Stimulated activated CD4-positive, alpha-beta T cell treated with anti-CD3 and anti-CD28 coated beads, Interleukin-12 subunit alpha, Interleukin-12 subunit beta, amount 100 ng/mL, for 48 hours (primary cell): ENCODE results near the gene TWIST2.

ENCODE experiments used
- DNase-seq, 3 donors: peaks; one replicate each; pipeline ENCODE4 v3.0.0-alpha.2; 2020; ENCODE audit warnings: low read depth in 2 of 3, low spot score in 1 of 3

TWIST2 gene

DNA sequence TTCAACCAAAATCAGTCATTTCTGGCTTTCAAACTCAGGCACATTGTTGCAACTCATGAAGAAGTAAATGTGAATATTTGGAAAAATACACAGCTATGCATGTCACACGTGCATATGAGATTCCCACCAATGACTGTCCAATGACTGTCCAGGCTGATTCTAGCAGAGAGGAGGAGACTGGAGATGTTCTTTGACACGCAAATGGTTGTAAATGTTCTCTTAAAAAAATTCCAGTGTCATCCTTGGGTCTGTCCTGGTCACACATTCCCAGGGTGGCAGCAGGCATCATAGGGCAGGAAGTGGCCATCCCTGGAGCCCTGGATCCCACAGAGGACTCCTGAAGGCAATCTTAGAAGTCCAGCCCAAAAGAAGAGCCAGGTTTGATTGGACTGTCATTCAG is 40.9 kb downstream of the TWIST2 start:
- no peak for DNase-seq

DNA sequence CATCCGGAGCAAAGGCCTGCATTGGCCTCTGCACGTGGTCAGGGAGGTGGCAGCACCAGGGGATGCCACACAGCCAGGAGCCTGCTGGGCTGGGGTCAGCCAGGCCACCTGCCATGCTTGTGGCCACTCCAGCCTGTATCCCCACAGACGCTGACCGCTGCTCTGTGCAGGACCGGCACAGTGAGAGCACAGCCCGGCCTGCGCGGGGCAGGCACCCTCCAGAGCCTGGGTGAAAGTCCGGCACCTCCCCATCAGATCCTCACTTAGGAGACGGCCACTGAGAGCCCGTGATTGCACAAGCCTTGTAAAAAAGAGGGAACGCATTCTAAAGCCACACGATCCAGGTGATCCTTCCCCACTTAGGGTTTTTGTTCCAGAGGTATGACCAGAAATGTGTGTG is 42.2 kb downstream of the TWIST2 start:
- no peak for DNase-seq

- DNase-seq, result no peak
These were observed 43.0 kb downstream of the TWIST2 start for GRCh38 chr2:238890618-238891456.

DNA sequence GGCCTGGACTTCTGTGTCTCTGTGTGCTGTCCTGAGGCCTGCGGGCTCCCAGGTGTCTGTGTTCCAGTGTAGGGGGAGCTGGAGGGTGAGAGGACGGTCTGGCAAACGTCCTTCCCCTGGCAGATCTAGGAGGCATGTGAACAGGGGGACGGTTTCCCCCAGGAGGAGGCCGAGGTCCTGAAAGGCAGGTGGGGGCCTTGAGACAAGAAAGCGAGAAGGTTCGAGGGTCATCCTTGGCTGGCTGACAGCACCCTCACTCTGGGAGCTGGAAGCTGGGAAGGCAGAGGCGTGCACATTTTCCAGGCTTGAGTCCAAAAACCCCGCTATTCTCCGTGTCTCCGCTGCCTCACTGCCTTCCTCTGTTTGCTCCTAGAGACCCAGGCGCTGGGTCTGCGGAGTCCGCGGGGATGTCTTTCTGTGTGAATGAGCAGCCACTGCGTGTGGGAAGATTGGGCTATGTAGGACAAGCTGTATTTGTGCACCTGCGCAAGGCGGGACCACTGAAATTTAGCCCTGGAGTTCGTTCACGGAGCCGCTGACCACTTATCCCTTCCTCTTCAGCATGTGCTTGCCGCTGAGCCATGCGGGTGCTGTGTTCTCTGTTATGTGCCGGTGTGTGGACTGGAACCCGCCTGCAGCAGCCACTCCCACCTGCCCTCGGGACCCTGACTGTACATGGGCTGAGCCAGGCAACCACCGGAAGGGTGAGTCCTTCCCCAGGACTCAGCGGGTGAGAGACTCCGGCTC is 43.7 kb downstream of the TWIST2 start:
- no peak for DNase-seq

- DNase-seq, result no peak
These were observed 44.3 kb downstream of the TWIST2 start for GRCh38 chr2:238892204-238892500.

DNA sequence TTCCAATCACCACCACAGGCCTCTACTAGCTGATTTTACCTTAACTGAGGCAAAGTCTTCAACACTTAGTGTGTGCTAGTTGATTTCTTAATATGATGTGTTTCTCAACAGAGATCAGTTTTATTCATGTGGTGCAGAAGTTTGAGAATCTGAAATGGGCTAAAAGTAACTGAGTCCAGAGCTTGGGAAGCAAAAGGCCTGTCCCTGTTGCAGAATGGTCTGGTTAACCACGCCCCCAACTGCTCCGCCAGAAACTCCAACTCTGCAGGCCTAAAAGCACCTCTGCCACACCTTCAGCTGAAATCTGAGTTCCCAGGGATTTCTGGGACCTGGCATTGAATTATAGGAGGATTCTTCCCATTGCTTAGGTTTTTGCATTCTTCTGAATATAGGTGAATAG is 44.9 kb downstream of the TWIST2 start:
- no peak for DNase-seq

DNA sequence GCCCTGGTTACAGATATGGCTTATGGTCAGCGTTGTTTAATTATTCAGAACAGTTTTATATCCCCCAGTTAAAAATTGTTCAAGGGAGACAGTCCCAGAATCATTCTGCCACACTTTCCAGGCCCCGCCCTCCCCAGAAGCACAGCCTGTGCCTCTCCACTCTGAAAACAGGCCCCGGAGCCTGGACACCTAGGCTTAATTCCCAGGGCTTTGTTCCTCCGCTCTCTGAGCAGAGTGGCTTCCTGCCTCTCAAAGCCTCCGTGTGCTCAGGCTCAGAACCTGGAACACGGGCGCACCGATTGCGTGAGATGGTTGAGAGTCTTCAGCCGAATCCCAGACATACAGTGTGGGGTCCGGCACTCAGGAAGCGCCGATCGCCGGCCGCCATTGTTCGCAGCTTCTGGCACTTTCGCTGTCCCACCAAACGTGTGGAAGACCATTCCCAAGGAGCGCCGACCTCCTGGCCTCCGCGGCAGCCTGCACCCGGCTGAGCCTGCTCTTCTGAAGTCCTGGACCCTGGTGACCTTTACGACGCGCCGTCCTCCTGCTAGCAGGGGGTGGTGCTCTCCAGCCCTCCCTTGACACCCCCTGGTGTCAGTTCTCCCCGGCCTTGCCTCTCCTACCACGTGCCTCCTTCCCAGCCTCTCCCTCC is 45.6 kb downstream of the TWIST2 start:
- no peak for DNase-seq

DNA sequence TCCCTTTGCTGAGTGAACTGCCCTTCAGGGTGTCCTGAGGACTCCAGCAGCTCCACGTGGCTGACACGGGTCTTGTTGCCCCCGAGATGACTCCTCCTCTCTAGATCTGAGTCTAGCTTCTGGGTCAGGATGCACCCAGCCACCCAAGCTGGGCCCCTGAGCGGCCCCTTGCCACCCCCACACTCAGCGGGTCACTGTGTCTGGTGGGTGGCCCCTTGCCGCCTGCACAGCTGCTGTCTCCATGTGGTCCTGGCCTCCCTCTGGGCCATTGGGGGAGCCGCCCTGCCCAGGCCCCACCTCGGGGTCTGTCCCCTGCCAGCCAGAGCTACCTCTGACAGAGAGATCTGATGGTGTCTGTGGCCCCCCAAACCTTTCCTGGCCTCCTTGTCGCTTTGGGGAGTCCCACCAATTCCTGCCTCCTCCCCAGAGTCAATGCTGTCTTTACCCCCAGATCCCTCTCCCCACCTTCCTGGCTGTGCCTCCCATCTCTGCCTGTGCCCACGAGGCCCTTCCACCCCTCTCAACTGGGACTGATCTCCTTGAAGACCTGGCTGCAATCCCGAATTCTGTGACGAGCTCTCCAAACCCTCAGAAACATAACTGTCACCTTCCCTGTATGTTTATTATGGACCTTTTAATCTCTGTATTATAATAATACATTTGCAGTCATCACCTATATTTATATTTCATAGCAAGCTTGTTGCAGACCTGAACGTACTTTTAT is 46.5 kb downstream of the TWIST2 start:
- no peak for DNase-seq

GRCh38 chr2:238894950-238895298 is 47.0 kb downstream of the TWIST2 start:
- DNase-seq, result no peak

DNA sequence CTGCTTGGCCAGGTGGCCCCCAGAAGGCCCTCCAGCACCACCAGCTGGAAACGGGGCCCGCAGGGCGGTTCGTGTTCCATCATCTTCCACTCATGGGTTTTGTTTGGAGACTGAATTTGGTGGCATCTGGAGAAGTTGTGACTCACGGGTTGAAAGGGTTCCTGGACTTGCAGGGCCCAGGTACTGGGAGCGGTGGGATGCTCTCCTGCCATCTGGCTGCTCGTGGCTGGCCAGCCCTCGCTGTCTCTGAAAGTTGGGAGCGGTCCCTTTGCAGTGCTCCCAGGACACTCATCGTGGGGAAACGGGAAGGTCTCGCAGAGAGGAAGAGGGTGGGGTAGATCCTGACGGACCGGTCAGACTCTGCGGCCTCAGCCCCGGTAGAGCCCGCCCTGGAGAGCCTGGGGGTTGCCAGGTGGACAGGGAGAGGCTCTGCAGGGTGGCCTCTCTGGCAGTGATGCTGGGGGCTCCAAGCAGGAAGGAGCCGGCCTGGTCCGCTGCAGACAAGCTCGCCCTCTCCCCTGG is 47.5 kb downstream of the TWIST2 start:
- no peak for DNase-seq

DNA sequence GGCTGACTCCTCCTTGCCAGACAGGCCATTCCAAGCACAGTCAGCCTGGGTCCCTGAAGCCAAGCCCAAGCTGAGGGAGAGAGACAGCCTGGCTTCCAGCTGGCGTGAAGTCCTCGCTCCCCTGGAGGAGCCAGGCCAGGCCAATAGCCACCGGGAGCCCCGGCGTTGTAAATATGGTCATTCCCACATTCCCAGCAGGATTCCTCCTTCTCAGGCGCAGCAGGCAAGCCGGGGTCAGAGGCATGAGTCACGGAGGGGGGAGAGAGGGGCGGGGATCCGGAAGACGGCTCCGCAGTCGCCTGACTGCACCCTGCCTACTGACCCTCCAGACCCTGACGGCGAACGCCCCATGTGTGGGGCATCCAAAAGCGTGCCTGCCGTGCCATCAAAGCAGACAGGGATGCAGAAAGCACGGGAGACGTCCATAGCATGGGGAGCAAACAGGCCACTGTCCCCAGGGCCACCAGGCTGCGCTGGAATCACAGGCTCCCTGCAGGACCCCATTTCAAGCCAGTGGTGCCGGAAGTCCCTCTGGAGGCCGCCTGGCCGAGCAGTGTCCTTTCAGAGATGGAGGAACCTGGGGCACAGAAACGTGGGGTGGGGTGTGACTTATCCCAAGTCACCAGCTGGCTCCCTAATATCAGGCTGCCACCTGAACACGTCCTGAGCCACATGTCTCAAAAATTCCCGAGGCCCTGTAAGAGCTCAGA is 48.2 kb downstream of the TWIST2 start:
- no peak for DNase-seq

DNA sequence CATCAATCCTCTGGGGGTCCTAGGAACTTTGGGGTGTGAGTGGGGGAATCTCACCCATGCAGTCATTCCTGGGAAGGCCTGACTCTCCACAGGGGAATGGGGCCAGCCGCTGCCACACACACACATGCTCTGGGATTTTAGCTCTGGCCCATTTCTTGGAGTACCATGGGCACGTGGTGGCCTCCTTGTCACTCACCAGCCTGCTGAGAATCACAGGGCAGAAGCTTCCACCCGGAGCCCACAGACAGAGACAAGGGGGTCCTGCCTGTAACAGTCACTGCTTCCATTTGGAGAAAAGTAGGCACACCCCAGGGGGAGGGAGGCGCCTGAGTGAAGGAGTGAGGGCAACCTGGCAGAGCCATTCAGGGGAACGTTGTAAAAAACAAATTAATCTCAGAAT is 48.8 kb downstream of the TWIST2 start:
- DNase-seq, result no peak

- DNase-seq, result no peak
These were observed 49.4 kb downstream of the TWIST2 start for GRCh38 chr2:238897122-238897880.

GRCh38 chr2:238897911-238898311 is 50.0 kb downstream of the TWIST2 start:
- no peak for DNase-seq

DNA sequence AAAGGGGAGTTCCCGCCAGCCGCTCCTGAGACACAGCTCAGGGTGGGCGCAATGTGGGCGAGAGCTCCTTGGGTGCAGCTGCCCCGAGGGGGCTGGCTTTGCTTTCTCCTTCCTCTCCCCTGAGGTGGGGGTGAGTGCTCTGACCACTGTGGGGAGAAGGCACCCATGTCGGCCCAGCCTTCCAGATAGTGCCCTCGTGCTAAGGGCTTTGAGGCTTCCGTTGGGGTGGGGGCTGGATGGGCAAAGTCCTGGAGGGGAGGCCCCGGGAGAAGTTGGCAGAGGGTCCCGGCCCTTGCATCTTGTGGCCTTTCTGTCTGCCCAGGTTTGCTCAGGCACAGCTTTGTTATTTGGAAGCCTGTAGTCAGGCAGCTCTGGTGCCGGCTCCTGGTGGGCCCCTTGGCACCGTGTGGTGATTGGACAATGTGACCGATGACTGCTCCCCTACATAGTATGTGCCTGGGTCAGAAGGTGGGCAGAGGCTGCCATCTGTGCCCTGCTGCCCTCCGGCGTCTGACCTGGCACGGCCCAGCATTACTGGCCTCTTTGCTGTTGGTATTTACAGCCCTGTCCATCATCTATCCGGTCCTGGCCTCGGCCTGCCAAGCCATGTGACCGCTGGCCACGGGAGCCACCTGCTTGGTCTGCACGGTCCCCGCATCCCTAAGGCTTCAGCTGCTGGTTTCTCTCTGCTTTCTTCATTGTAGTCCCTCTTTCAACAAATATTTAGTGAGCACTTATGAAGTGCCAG is 50.8 kb downstream of the TWIST2 start:
- no peak for DNase-seq

GRCh38 chr2:238899386-238899785 is 51.5 kb downstream of the TWIST2 start:
- no peak for DNase-seq

GRCh38 chr2:238900511-238900910 is 52.6 kb downstream of the TWIST2 start:
- no peak for DNase-seq

DNA sequence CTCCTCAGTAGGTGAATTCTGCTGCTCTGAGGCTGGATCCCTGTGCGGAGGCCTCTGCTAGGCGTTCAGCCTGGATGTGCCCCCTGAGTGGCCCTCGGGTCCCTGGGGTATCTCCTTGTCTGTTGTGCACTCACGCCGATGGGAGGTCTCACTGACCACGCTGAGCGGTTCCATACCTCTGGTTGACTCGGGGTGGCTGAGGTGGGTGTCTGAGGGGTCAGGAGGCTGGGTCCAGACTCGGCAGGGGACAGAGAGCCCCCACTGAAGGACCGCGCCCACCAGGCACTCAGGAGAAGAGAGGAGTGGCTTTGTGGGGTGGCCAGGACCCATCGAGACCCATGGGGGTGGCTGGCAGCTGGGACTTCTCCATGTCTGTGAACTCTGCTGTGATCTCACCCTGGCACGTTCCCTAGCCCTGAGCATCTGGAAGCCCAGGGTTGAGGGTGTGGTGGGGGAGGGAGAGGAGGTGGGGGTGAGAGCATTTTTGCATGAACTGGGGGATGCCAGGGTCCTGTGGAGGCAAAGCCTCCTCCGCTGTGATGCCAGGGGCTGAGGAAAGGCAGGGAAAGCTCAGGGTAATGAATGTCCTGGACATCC is 53.7 kb downstream of the TWIST2 start:
- DNase-seq, result no peak

GRCh38 chr2:238902285-238902684 is 54.4 kb downstream of the TWIST2 start:
- DNase-seq, result no peak
